Activated CD4-positive, alpha-beta T cell treated with anti-CD3 and anti-CD28 coated beads for 36 hours (primary cell): ENCODE measurements around the gene PDE6G. TPM values are rescaled to one million over a fixed set of nuclear protein-coding genes. Genes with fewer than 3 reads are reported as not detected.

ENCODE experiments used
- ATAC-seq: fragments of 200-7000 bp; cut with Tn5 transposase; one replicate; pipeline ENCODE4 v1.10.0; 2021; ENCODE audit warnings: mild to moderate bottlenecking, moderate library complexity
- CTCF ChIA-PET: fragments of 350-600 bp; sonication (Branson Sonifier 250); formaldehyde crosslinking; loops from one replicate; lab custom pipeline; 2021; ENCODE audit warnings: antibody characterized with exemption; lab: Charles Lee
- POLR2A ChIA-PET: fragments of 350-600 bp; sonication (Branson Sonifier 250); formaldehyde crosslinking; loops from one replicate; lab custom pipeline; 2021; ENCODE audit warnings: antibody characterized with exemption, inconsistent platforms; lab: Charles Lee
- DNase-seq: peaks from one replicate; pipeline ENCODE4 v3.0.0-alpha.2; 2020
- H3K27ac Mint-ChIP-seq: one replicate; pipeline ENCODE4 v1.8.0; 2021; ENCODE audit warnings: mixed read lengths
- H3K27me3 Mint-ChIP-seq: one replicate; pipeline ENCODE4 v1.8.0; 2021; ENCODE audit warnings: mixed read lengths
- H3K36me3 Mint-ChIP-seq: one replicate; pipeline ENCODE4 v1.8.0; 2021; ENCODE audit warnings: low read depth, mixed read lengths
- H3K4me1 Mint-ChIP-seq: one replicate; pipeline ENCODE4 v1.8.0; 2021; ENCODE audit warnings: mixed read lengths
- H3K4me3 Mint-ChIP-seq: one replicate; pipeline ENCODE4 v1.8.0; 2021; ENCODE audit warnings: mild to moderate bottlenecking, moderate library complexity, mixed read lengths
- H3K9me3 Mint-ChIP-seq: one replicate; pipeline ENCODE4 v1.8.0; 2021; ENCODE audit warnings: low read depth, mixed read lengths
- intact Hi-C, 2 experiments: fragments of 100-400 bp; cut with DNase I in 1 of 2; cut with micrococcal nuclease in 1 of 2; formaldehyde crosslinking; loops; one replicate each; pipeline versions ENCODE4 v1.14.2 to v1.15.1; 2022 to 2024; cut with DNase I, micrococcal nuclease
- total RNA-seq, 2 experiments: library from RNA; stranded (reverse); gene quantifications; one replicate each; pipeline ENCODE4 v1.2.3, GENCODE V29; 2021

The PDE6G gene
- total RNA-seq, 2 experiments from 2014 or later, result 1.4 to 2.5 TPM

DNA sequence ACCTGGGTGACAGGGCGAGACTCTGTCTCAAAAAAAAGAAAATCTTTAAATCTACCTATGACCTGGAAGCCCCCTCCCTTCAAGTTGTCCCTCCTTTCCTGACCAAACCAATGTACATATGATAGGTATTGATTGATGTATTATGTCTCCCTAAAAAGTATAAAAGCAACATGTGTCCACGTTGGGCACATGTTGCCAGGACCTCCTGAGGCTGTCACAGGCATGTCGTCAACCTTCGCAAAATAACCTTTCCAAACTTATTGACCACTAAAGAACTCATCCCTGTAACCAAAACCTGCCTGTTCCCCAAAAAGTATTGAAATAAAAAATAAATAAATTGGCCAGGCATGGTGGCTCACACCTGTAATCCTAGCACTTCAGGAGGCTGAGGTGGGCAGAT is 5.7 kb upstream of the PDE6G start:
- intact Hi-C loops, result no loop called here

DNA sequence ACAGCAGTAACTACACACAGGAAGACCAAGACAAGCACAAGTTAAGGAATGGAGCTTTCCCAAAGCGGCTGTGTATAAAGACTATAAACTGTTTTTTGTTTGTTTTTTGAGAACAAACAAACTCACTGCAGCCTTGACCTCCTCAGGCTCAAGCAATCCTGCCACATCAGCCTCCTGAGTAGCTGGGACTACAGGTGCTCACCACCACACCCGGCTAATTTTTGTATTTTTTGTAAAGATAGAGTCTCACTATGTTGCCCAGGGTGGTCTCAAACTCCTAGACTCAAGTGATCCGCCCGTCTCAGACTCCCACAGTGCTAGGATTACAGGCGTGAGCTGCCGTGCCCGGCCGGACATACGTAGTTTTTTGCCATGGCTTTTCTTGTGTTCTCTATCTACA is 4.1 kb upstream of the PDE6G start:
- Mint-ChIP-seq H3K36me3 (peaks cover 13% of the 10 kb centered on the region), H3K4me3 (no peak overlapping the region), H3K27me3 (no peaks in the 10 kb centered on the region), H3K9me3 (no peaks in the 10 kb centered on the region), H3K4me1 (peaks cover 30% of the 10 kb centered on the region), H3K27ac (no peak overlapping the region)
- intact Hi-C loops, result no loop called here
- ATAC-seq, result no peak
- no peak for DNase-seq
- CTCF ChIA-PET, result interaction anchor here (0.6 to 1.2 kb wide), 4 partner anchors 11 to 729 kb away, joined by 3 to 4 read pairs (median 3); no protein-coding TSS in a partner anchor
- POLR2A ChIA-PET, result interaction anchor here (0.6 kb wide), 1 partner anchor 481 kb away, joined by 3 read pairs; no protein-coding TSS in a partner anchor

More for the DNA sequence above, 5.7 kb upstream of the PDE6G start:
- ChIA-PET POLR2A (no interaction called here), CTCF (interaction anchor here (0.5 to 0.9 kb wide), 3 partner anchors 21 to 631 kb away, joined by 3 to 4 read pairs (median 4); partner anchors contain the start of genes ARL16 and SLC38A10)
- no peaks in the 10 kb centered on the region for H3K9me3 Mint-ChIP-seq
- H3K27me3 Mint-ChIP-seq, result no peaks in the 10 kb centered on the region
- no peak overlapping the region for H3K4me3 Mint-ChIP-seq
- no peak for DNase-seq
- ATAC-seq, result no peak
- H3K4me1 Mint-ChIP-seq, result peaks cover 33% of the 10 kb centered on the region
- H3K27ac Mint-ChIP-seq, result no peak overlapping the region
- H3K36me3 Mint-ChIP-seq, result peaks cover 18% of the 10 kb centered on the region

DNA sequence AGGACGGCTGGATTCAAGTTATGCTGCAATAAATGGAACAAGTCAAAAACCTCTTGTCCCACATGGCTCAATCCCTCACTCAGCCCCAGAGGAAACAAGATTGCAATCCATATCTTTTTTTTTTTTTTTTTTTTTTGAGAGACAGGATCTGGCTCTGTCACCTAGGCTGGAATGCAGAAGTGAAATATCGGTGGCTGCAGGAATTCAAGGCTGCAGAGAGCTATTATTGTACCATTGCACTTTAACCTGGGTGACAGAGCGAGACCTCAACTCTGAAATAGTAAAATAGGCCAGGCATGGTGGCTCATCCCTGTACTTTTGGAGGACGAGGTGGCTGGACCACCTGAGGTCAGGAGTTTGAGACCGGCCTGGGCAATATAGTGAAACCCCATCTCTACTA is 2.7 kb upstream of the PDE6G start:
- Mint-ChIP-seq H3K36me3 (peaks cover 1% of the 10 kb centered on the region), H3K4me1 (peaks cover 16% of the 10 kb centered on the region), H3K27me3 (no peaks in the 10 kb centered on the region), H3K27ac (no peak overlapping the region), H3K9me3 (no peaks in the 10 kb centered on the region), H3K4me3 (no peak overlapping the region)
- ChIA-PET POLR2A (interaction anchor here (0.5 kb wide), 1 partner anchor 150 kb away, joined by 3 read pairs; no protein-coding TSS in a partner anchor), CTCF (interaction anchor here (0.7 kb wide), 1 partner anchor 69 kb away, joined by 3 read pairs; no protein-coding TSS in a partner anchor)
- intact Hi-C loops, result no loop called here
- no peak for ATAC-seq
- no peak for DNase-seq

DNA sequence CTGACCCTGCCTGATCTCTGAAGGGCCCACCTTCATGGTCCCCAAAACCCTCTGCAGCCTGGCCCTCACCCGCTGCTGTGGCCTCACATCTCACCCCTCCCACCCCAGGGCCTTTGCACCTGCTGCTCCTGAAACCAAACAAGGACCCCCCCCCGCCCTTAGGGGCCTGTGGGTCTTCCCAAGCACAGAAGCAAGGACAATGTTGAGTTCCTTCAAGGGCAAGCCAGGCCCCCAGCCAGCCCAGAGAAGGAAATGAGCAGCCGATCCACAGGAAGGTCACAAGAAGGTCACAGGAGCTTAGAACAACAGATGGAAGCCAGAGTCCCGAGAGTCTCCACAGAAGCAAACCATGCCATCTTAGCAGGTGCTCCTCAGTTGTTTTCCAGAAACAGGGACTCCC is 493 bp upstream of the PDE6G start:
- no peak overlapping the region for H3K4me3 Mint-ChIP-seq
- ATAC-seq (no peak), DNase-seq (no peak)
- ChIA-PET POLR2A (no interaction called here), CTCF (no interaction called here)
- peaks cover 15% of the 10 kb centered on the region for H3K4me1 Mint-ChIP-seq
- intact Hi-C loops, result no loop called here
- no peaks in the 10 kb centered on the region for H3K9me3 Mint-ChIP-seq
- H3K36me3 Mint-ChIP-seq, result peaks cover under 1% of the 10 kb centered on the region
- H3K27ac Mint-ChIP-seq, result no peak overlapping the region
- H3K27me3 Mint-ChIP-seq, result peaks cover 6% of the 10 kb centered on the region

DNA sequence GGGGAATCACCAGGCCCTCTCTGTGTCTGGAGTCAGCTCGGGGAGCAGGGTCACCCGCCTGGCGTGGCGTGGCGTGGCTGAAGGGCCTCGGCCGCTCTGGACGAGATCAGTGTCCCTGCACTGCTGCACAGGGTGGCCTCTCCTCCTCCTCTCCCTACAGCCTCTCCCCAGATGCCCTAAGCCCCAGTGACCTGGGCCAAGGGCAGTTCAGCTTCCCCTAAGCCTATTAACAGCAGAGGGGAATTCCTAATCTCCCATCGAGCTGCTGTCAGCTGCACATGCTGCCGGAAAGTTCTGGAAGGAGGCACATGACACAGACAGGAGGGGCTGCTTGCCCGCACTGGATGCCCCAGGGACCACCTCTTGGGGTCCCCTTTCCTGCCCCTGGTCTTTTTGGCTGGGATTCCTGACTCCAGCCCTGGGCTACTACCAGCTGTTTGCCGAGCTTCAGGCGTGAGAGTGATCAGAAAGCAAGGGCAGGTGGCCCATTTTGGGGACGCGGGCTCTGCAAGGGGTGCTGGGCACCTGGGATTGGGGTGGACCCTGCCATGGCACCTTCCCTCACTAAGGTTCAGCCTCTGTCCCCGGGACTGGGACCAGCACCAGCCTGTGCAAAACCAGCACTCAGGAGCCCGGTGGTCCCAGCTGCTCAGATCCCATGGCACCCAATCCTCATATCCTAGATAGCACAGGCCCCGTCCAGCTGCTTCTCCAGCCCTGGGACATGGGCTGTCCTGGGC is 794 bp downstream of the PDE6G start:
- intact Hi-C loops, result no loop called here
- H3K27me3 Mint-ChIP-seq, result peaks cover 9% of the 10 kb centered on the region
- ATAC-seq (no peak), DNase-seq (no peak)
- H3K4me1 Mint-ChIP-seq, result peaks cover 16% of the 10 kb centered on the region
- H3K4me3 Mint-ChIP-seq, result no peak overlapping the region
- peaks cover 2% of the 10 kb centered on the region for H3K36me3 Mint-ChIP-seq
- POLR2A ChIA-PET, result no interaction called here
- H3K9me3 Mint-ChIP-seq, result no peaks in the 10 kb centered on the region
- CTCF ChIA-PET, result interaction anchor here (0.5 kb wide), 1 partner anchor 349 kb away, joined by 3 read pairs; no protein-coding TSS in a partner anchor
- no peak overlapping the region for H3K27ac Mint-ChIP-seq

DNA sequence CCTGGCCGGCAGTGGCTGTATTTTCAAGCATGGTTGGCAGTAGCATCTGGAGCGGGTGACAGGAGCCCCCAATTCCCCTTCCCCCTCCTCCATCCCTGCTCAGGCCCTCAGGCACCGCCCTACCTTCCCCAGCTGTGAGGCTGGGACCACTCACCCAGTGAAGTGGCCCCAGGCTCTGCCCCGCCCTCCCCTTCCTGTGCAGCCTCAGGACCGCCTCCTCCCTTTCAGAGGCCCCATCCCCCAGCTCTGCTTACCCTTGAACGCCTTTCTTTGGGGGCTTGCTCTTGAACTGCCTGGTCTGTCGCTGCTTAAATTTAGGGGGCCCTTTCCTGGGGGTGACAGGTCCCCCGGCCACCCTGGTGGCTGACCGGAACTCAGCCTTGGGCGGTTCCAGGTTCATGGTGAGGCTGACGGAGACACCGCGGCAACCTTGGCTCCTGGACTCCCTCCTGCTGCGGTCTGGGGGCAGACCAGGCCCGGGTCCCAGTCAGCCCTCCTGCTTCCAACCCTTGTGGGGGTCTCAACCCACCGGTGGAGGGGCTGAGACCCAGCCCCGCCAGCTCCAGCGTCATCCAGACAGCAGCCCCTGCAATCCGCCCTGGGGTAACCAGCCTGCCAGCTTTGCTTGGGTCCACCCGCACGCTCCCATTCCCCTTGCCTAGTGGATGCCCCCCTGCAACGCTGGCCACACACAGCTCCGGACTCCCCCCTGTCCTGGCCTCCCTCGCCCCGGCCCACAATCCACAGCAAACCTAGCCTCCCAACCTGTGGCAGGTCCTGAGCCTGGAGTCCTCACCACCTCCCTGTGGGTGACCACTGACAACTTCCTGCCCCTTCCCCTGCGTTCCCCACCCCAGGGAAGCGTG is 3.2 kb downstream of the PDE6G start:
- Mint-ChIP-seq H3K27me3 (peaks cover 14% of the 10 kb centered on the region), H3K36me3 (peaks cover 2% of the 10 kb centered on the region), H3K4me1 (peaks cover 16% of the 10 kb centered on the region), H3K9me3 (no peaks in the 10 kb centered on the region), H3K27ac (peak overlapping the region; percentile 76), H3K4me3 (peak overlapping the region; percentile 39)
- DNase-seq (peak; percentile 51), ATAC-seq (peak; percentile 67)
- ChIA-PET CTCF (interaction anchor here (1.1 kb wide), 1 partner anchor 28 kb away, joined by 3 read pairs; no protein-coding TSS in a partner anchor), POLR2A (no interaction called here)
- intact Hi-C loops, result no loop called here

DNA sequence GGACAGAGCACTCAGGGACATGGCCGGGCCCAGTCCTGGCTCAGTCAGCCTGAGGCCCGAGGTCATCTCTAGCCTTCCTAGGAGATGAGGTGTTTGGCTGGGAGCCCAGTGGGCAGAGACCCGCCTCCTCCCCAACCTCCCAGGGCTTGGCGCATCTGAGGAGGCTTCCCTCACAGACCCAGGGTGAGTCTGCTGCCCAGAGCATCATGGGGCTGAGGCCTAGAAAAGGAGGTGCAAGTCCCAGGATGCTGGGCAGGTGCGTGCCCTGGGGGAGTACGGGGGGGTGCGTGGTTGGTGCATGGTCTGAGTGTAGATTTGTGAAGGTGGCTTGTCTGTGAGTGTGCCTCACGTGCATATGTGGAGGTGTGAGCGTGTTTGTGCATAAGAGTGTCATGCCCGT is 4.7 kb downstream of the PDE6G start:
- peaks cover 2% of the 10 kb centered on the region for H3K36me3 Mint-ChIP-seq

DNA sequence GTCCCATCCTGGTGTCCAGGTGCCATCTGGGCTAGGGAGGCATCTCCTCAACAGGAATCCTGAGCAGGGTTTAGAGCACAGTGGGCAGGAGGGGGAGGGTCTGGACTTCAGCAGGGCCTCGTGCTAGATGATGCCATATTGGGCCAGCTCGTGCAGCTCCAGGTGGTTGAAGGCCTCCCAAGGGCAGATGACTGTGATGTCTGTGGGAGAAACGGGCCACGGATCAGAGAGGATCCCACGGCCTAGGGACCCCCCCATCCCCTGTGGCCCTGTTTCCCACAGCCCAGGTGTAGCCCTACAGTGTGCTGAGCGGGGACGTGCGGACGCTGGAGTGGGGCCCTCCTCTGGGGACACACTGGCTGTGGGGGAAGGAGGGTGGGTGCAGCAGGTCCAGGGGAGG is 5.4 kb downstream of the PDE6G start:
- ChIA-PET POLR2A (no interaction called here), CTCF (no interaction called here)
- peaks cover 2% of the 10 kb centered on the region for H3K36me3 Mint-ChIP-seq
- H3K27ac Mint-ChIP-seq, result no peak overlapping the region
- intact Hi-C loops, result no loop called here
- H3K9me3 Mint-ChIP-seq, result no peaks in the 10 kb centered on the region
- ATAC-seq, result no peak
- H3K4me3 Mint-ChIP-seq, result no peak overlapping the region
- H3K27me3 Mint-ChIP-seq, result peaks cover 19% of the 10 kb centered on the region
- H3K4me1 Mint-ChIP-seq, result peaks cover 12% of the 10 kb centered on the region
- no peak for DNase-seq

More for the DNA sequence above, 4.7 kb downstream of the PDE6G start:
- Mint-ChIP-seq H3K4me3 (no peak overlapping the region), H3K9me3 (no peaks in the 10 kb centered on the region), H3K27me3 (peaks cover 19% of the 10 kb centered on the region), H3K27ac (peak overlapping the region; percentile 21), H3K4me1 (peaks cover 13% of the 10 kb centered on the region)
- intact Hi-C loops, result no loop called here
- ATAC-seq, result no peak
- ChIA-PET CTCF (no interaction called here), POLR2A (no interaction called here)
- DNase-seq, result no peak

DNA sequence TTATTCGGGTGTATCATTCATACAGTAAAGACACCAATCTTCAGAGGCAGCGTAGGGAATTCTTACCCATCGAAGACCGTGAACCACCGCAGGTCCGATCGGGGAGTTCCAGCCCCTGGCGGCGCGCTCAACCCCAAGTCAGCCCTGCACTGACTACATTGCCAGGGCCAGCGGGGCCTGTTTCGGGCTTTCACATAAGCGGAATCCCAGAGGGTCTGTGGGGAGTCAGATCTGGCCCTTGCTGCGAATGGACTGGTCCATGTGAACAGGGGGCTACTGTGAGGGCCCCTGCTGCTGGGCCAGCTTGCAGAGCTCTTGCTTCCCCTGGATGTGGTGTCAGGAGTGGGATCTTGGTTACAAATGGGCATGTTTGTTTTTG is 7.6 kb downstream of the PDE6G start:
- no peak overlapping the region for H3K4me3 Mint-ChIP-seq
- H3K9me3 Mint-ChIP-seq, result no peaks in the 10 kb centered on the region
- ChIA-PET POLR2A (no interaction called here), CTCF (no interaction called here)
- DNase-seq (no peak), ATAC-seq (no peak)
- peaks cover 9% of the 10 kb centered on the region for H3K4me1 Mint-ChIP-seq
- no peak overlapping the region for H3K27ac Mint-ChIP-seq
- intact Hi-C loops, result no loop called here
- H3K27me3 Mint-ChIP-seq, result peaks cover 19% of the 10 kb centered on the region
- H3K36me3 Mint-ChIP-seq, result peaks cover 2% of the 10 kb centered on the region

DNA sequence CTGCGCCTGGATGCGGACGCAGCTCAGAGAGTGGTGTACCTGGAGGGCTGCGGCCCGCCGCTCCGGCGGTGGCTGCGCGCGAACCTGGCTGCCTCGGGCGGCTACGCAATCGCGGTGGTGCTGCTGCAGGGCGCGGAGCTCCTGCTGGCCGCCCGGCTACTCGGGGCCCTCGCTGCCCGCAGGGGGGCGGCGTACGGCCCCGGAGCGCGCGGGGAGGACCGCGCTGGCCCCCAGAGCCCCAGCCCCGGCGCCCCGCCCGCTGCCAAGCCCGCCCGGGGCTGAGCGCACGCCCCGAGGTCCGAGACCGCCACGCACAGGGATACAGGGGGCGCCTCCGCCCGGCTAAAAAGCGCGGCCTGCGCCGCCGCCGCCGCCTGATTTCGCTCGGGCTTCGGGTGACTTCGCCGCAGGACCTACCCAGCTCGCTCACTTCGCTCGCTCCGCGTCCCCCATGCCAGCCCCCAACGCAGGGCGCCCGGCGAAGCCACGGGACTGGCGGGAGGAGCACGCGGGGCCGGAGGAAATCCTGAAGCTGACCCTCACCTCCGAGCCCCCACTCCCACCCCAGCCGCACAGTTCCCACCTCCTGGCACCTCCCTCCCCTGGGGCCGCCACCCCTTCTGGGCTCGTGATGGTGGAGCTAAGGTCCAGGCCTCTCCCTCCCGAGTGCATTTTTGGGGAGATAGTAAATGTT is 8.2 kb downstream of the PDE6G start:
- H3K9me3 Mint-ChIP-seq, result no peaks in the 10 kb centered on the region
- H3K4me3 Mint-ChIP-seq, result no peak overlapping the region
- CTCF ChIA-PET, result interaction anchor here (1.1 kb wide), 1 partner anchor 17 kb away, joined by 3 read pairs; no protein-coding TSS in a partner anchor
- POLR2A ChIA-PET, result no interaction called here
- DNase-seq, result no peak
- no peak for ATAC-seq
- H3K36me3 Mint-ChIP-seq, result peaks cover 2% of the 10 kb centered on the region
- peaks cover 4% of the 10 kb centered on the region for H3K4me1 Mint-ChIP-seq
- intact Hi-C loops, result no loop called here
- H3K27me3 Mint-ChIP-seq, result peaks cover 15% of the 10 kb centered on the region
- no peak overlapping the region for H3K27ac Mint-ChIP-seq

DNA sequence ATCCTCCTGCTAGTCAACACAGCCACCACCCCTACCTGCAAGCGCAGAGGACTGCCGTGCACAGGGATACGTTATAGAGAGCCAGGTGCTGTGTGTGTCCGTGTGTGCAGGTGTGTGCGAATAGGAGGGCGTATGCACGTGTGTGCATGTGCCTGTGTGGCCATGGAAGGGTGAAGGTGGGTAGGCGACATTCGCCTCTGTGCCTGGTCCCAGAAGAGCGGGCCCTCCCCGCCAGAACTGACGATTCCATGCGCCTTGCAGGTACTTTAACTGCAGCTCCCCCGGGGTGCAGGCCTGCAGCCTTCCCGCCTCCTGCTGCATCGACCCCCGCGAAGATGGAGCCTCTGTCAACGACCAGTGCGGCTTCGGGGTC is 8.7 kb downstream of the PDE6G start:
- no peak for ATAC-seq
- intact Hi-C loops, result no loop called here

More for the DNA sequence above, 8.7 kb downstream of the PDE6G start:
- ChIA-PET POLR2A (no interaction called here), CTCF (interaction anchor here (1.0 to 1.1 kb wide), 2 partner anchors 16 to 46 kb away, joined by 3 read pairs; no protein-coding TSS in a partner anchor)
- no peaks in the 10 kb centered on the region for H3K9me3 Mint-ChIP-seq
- H3K4me1 Mint-ChIP-seq, result peaks cover 2% of the 10 kb centered on the region
- no peak for DNase-seq
- no peak overlapping the region for H3K4me3 Mint-ChIP-seq
- H3K27ac Mint-ChIP-seq, result no peak overlapping the region
- peaks cover 15% of the 10 kb centered on the region for H3K27me3 Mint-ChIP-seq
- peaks cover 2% of the 10 kb centered on the region for H3K36me3 Mint-ChIP-seq
